Body of pancreas (tissue), 4 donors: ENCODE data around the gene RNF166.

Experiments used
- POLR2A ChIP-seq, 3 donors: fragments of 450-650 bp; IDR thresholded peaks; one replicate each; pipeline ENCODE4 v1.6.1; 2016; ENCODE audit warnings: antibody characterized with exemption in 3 of 3, mild to moderate bottlenecking in 2 of 3
- TF ChIP-seq, protein P1 (sequence below), 7 experiments: fragments of 450-650 bp in 4 of 7; fragments of 200-600 bp in 3 of 7; sonication (generic) in 3 of 7; IDR thresholded peaks; one replicate each; pipeline ENCODE4 v1.5.1; 2016 to 2019; ENCODE audit warnings: antibody characterized with exemption in 7 of 7

DNA sequence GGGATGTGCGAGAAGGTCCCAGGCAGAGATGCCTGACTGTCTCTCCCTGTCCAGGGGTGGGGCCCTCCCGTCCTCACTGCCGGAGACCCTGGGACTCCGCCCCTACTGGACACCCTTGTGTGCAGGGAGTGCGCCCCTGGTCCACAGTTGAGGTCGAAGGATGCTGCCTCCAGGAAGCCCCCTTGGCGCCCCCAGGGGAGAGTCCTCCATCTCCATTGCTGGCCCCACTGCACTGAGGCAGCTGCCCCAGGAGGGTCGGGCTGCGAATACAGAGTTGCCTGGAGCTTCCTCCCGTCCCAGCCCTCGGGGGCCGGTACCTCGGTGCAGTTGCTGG lies 26.7 kb upstream of the RNF166 start:
- no peak for TF ChIP-seq POLR2A (IDR thresholded peaks at IDR 0.05)
- TF ChIP-seq, protein P1, sequence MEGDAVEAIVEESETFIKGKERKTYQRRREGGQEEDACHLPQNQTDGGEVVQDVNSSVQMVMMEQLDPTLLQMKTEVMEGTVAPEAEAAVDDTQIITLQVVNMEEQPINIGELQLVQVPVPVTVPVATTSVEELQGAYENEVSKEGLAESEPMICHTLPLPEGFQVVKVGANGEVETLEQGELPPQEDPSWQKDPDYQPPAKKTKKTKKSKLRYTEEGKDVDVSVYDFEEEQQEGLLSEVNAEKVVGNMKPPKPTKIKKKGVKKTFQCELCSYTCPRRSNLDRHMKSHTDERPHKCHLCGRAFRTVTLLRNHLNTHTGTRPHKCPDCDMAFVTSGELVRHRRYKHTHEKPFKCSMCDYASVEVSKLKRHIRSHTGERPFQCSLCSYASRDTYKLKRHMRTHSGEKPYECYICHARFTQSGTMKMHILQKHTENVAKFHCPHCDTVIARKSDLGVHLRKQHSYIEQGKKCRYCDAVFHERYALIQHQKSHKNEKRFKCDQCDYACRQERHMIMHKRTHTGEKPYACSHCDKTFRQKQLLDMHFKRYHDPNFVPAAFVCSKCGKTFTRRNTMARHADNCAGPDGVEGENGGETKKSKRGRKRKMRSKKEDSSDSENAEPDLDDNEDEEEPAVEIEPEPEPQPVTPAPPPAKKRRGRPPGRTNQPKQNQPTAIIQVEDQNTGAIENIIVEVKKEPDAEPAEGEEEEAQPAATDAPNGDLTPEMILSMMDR (IDR thresholded peaks at IDR 0.05): no peak
